ENCODE data around the gene KCTD12.
A peak's percentile ranks its signal among the peaks of the same experiment; 100 is the strongest.
"Not testable (repeated sequence)": the region's sequence is repeated elsewhere in the genome, so short reads cannot be mapped to it uniquely, and the experiment has no call there.

KCTD12 gene

DNA sequence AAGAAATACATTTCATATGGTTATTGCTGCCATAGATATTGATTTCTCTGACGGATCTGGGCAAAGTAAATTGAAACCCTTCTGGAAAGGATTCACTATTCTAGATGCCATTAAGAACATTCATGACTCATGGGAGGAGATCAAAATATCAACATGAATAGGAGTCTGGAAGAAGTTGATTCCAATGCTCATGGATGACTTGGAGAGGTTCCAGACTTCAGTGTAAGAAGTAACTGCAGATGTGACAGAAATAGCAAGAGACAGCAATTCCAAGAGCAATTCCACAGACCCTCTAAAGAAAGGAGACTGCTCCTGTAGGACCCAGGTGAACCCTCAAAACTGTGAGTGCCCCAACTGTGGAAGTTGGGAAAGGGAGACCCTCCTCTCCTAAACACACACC is 30.9 kb upstream of the KCTD12 start:
- Histone ChIP-seq H3K4me1 (ENCODE audit: control insufficient read depth, insufficient read depth, low read length, unreplicated experiment) (peaks cover 8% of the 10 kb centered on the region), H3K79me2 (ENCODE audit: control insufficient read depth, insufficient read depth, low read length, unreplicated experiment) (no peaks in the 10 kb centered on the region), H3K27me3 (ENCODE audit: insufficient read depth, low read length) (no peaks in the 10 kb centered on the region), H3K36me3 (ENCODE audit: insufficient read depth, low read length) (no peaks in the 10 kb centered on the region), H3K4me3 (ENCODE audit: low read depth, low read length) (no peak overlapping the region), H3K27ac (ENCODE audit: low read depth, low read length) (0 out of 2 replicates have a peak overlapping the region, but pooled peaks have one; percentile 13), H2AFZ (ENCODE audit: low read length, unreplicated experiment) (no peak overlapping the region)

GRCh38 chr13:76913898-76914297 is 27.7 kb upstream of the KCTD12 start:
- Histone ChIP-seq H3K36me3 (ENCODE audit: insufficient read depth, low read length) (no peaks in the 10 kb centered on the region), H2AFZ (ENCODE audit: low read length, unreplicated experiment) (no peak overlapping the region), H3K79me2 (ENCODE audit: control insufficient read depth, insufficient read depth, low read length, unreplicated experiment) (no peaks in the 10 kb centered on the region), H3K27ac (ENCODE audit: low read depth, low read length) (no peak overlapping the region), H3K4me3 (ENCODE audit: low read depth, low read length) (no peak overlapping the region), H3K4me1 (ENCODE audit: control insufficient read depth, insufficient read depth, low read length, unreplicated experiment) (peaks cover 8% of the 10 kb centered on the region), H3K27me3 (ENCODE audit: insufficient read depth, low read length) (no peaks in the 10 kb centered on the region)

GRCh38 chr13:76912476-76912875 is 26.3 kb upstream of the KCTD12 start:
- Histone ChIP-seq H3K27ac (ENCODE audit: low read depth, low read length) (no peak overlapping the region), H3K27me3 (ENCODE audit: insufficient read depth, low read length) (no peaks in the 10 kb centered on the region), H3K4me1 (ENCODE audit: control insufficient read depth, insufficient read depth, low read length, unreplicated experiment) (peaks cover 4% of the 10 kb centered on the region), H3K4me3 (ENCODE audit: low read depth, low read length) (no peak overlapping the region), H3K79me2 (ENCODE audit: control insufficient read depth, insufficient read depth, low read length, unreplicated experiment) (no peaks in the 10 kb centered on the region), H3K36me3 (ENCODE audit: insufficient read depth, low read length) (no peaks in the 10 kb centered on the region), H2AFZ (ENCODE audit: low read length, unreplicated experiment) (no peak overlapping the region)

DNA sequence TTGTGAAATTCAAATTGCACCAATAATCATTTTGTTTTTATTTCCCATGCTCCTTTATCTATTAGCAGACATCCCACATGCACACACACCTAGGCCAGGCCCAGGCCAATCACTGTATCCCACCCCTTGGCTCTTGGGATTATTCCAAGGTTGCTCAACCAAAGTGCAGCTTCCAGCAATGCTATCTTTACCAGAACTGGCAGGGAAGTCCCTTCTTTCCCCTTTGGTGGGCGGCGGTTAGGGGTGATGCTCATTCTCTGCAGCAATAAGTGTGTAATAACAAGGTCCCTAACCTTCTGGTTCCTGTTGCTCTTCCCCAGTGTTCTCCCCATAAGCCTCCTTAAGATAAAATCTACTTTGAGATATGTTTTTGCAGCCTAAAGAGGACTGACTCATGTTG is 18.3 kb upstream of the KCTD12 start:
- Histone ChIP-seq H3K36me3 (ENCODE audit: insufficient read depth, low read length) (no peaks in the 10 kb centered on the region), H3K27ac (ENCODE audit: low read depth, low read length) (no peak overlapping the region)

DNA sequence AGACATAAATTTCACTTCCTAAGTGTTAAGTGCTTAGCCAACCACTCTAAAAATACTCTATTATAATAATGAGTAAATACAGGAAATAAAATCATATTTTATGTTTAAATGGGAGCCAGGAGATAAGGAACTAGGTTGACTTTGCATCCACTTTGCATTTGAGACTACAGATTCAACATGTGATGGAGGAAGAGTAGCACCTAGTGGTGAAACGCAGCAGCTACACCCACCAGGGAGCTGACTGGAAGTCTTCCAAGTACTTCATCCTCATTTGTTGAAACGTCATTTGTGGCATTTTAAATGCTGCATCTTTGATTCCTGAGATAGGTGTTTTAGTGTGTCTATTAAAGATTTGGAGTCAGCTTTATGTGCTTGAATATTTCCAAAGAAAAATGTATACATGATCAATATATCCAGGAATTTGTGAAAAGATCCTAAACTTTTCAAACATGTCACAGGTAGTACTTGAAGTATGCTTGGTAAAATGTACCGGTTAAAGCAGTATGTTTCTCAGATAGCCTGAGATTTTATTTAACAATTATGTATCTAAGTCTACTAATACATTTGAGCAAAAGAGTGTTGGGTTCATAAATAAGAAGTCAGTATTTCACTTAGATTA is 17.4 kb upstream of the KCTD12 start:
- no peaks in the 10 kb centered on the region for H3K79me2 ChIP-seq (ENCODE audit: control insufficient read depth, insufficient read depth, low read length, unreplicated experiment)
- H3K36me3 ChIP-seq (ENCODE audit: insufficient read depth, low read length), result no peaks in the 10 kb centered on the region
- no peak overlapping the region for H2AFZ ChIP-seq (ENCODE audit: low read length, unreplicated experiment)
- H3K27me3 ChIP-seq (ENCODE audit: insufficient read depth, low read length), result no peaks in the 10 kb centered on the region
- H3K4me3 ChIP-seq (ENCODE audit: low read depth, low read length), result no peak overlapping the region
- no peak overlapping the region for H3K27ac ChIP-seq (ENCODE audit: low read depth, low read length)
- no peaks in the 10 kb centered on the region for H3K4me1 ChIP-seq (ENCODE audit: control insufficient read depth, insufficient read depth, low read length, unreplicated experiment)

More for the DNA sequence above, 18.3 kb upstream of the KCTD12 start:
- Histone ChIP-seq H2AFZ (ENCODE audit: low read length, unreplicated experiment) (no peak overlapping the region), H3K4me3 (ENCODE audit: low read depth, low read length) (no peak overlapping the region), H3K4me1 (ENCODE audit: control insufficient read depth, insufficient read depth, low read length, unreplicated experiment) (no peaks in the 10 kb centered on the region), H3K79me2 (ENCODE audit: control insufficient read depth, insufficient read depth, low read length, unreplicated experiment) (no peaks in the 10 kb centered on the region), H3K27me3 (ENCODE audit: insufficient read depth, low read length) (no peaks in the 10 kb centered on the region)

- not testable (repeated sequence) for H3K27ac ChIP-seq (ENCODE audit: low read depth, low read length); H3K4me1 ChIP-seq (ENCODE audit: control insufficient read depth, insufficient read depth, low read length, unreplicated experiment); H2AFZ ChIP-seq (ENCODE audit: low read length, unreplicated experiment); H3K27me3 ChIP-seq (ENCODE audit: insufficient read depth, low read length); H3K79me2 ChIP-seq (ENCODE audit: control insufficient read depth, insufficient read depth, low read length, unreplicated experiment); H3K36me3 ChIP-seq (ENCODE audit: insufficient read depth, low read length); H3K4me3 ChIP-seq (ENCODE audit: low read depth, low read length)
These were observed 12.9 kb upstream of the KCTD12 start for GRCh38 chr13:76899066-76899465.

DNA sequence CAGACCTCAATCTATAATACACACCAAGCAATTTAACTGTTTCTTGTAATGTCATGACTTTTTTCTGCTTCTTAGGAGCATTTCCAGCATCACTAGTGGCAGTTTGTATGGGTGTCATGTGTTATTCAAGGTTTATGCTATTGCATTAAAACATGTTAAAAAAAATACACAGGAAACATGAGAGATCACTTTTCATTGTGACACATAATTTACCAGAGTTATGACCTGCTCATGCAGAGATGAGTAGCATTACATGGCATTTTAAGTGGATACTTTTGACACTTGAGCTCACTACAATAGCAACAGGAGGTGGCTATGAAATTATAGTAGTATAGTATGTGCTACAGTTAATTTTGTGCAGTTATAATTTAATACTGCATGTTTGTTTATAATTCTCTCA is 11.0 kb upstream of the KCTD12 start:
- not testable (repeated sequence) for H3K27me3 ChIP-seq (ENCODE audit: insufficient read depth, low read length); H3K27ac ChIP-seq (ENCODE audit: low read depth, low read length); H3K36me3 ChIP-seq (ENCODE audit: insufficient read depth, low read length); H3K4me1 ChIP-seq (ENCODE audit: control insufficient read depth, insufficient read depth, low read length, unreplicated experiment); H3K4me3 ChIP-seq (ENCODE audit: low read depth, low read length); H2AFZ ChIP-seq (ENCODE audit: low read length, unreplicated experiment); H3K79me2 ChIP-seq (ENCODE audit: control insufficient read depth, insufficient read depth, low read length, unreplicated experiment)

DNA sequence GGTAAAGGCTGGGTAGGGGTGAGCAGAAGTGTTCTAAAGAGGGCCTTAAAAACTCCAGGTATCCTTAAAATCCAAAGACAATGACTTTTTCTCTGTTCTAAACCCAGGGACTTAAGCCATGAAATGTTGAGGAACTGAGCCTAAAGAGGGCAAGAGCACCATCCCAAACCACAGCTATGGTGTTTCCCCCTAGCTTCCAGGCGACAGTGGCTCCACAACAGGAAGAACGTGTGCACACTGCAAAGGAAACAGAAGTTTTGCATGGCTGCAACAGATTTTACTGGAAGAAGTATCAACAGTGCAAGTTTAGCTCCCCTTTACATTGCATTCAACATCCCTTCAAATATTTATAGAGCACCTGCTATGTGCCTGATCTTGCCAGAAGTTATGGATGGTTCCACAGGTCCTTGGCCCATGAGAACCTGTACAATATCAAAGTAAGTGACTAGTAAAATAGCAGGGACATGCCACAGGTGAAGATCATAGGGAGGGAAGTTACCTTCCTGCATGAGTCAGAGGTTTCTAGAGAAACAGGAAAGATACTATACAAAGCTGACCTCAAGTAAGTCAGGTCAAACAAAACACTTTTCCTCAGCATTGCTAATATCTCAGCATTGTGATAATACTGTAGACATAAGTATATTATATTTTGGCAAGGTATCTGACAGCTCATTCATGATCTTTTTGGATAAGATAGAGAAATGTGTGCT is 8.4 kb upstream of the KCTD12 start:
- Histone ChIP-seq H3K4me1 (ENCODE audit: control insufficient read depth, insufficient read depth, low read length, unreplicated experiment) (peaks cover 10% of the 10 kb centered on the region), H3K79me2 (ENCODE audit: control insufficient read depth, insufficient read depth, low read length, unreplicated experiment) (no peaks in the 10 kb centered on the region), H3K27ac (ENCODE audit: low read depth, low read length) (no peak overlapping the region), H3K27me3 (ENCODE audit: insufficient read depth, low read length) (no peaks in the 10 kb centered on the region), H3K4me3 (ENCODE audit: low read depth, low read length) (no peak overlapping the region), H3K36me3 (ENCODE audit: insufficient read depth, low read length) (no peaks in the 10 kb centered on the region), H2AFZ (ENCODE audit: low read length, unreplicated experiment) (no peak overlapping the region)

GRCh38 chr13:76892488-76892887 is 6.3 kb upstream of the KCTD12 start:
- Histone ChIP-seq H3K36me3 (ENCODE audit: insufficient read depth, low read length) (no peaks in the 10 kb centered on the region), H3K27me3 (ENCODE audit: insufficient read depth, low read length) (no peaks in the 10 kb centered on the region), H3K27ac (ENCODE audit: low read depth, low read length) (no peak overlapping the region), H3K79me2 (ENCODE audit: control insufficient read depth, insufficient read depth, low read length, unreplicated experiment) (no peaks in the 10 kb centered on the region), H2AFZ (ENCODE audit: low read length, unreplicated experiment) (no peak overlapping the region), H3K4me1 (ENCODE audit: control insufficient read depth, insufficient read depth, low read length, unreplicated experiment) (peaks cover 10% of the 10 kb centered on the region), H3K4me3 (ENCODE audit: low read depth, low read length) (no peak overlapping the region)

- Histone ChIP-seq H2AFZ (ENCODE audit: low read length, unreplicated experiment) (no peak overlapping the region), H3K36me3 (ENCODE audit: insufficient read depth, low read length) (no peaks in the 10 kb centered on the region), H3K4me1 (ENCODE audit: control insufficient read depth, insufficient read depth, low read length, unreplicated experiment) (peaks cover 10% of the 10 kb centered on the region), H3K27me3 (ENCODE audit: insufficient read depth, low read length) (no peaks in the 10 kb centered on the region), H3K79me2 (ENCODE audit: control insufficient read depth, insufficient read depth, low read length, unreplicated experiment) (no peaks in the 10 kb centered on the region), H3K4me3 (ENCODE audit: low read depth, low read length) (no peak overlapping the region), H3K27ac (ENCODE audit: low read depth, low read length) (no peak overlapping the region)
These were observed 3.8 kb upstream of the KCTD12 start for GRCh38 chr13:76890021-76890420.

GRCh38 chr13:76889254-76889653 is 3.0 kb upstream of the KCTD12 start:
- Histone ChIP-seq H3K27me3 (ENCODE audit: insufficient read depth, low read length) (no peaks in the 10 kb centered on the region), H3K4me1 (ENCODE audit: control insufficient read depth, insufficient read depth, low read length, unreplicated experiment) (peaks cover 10% of the 10 kb centered on the region), H3K27ac (ENCODE audit: low read depth, low read length) (no peak overlapping the region), H3K36me3 (ENCODE audit: insufficient read depth, low read length) (no peaks in the 10 kb centered on the region), H3K4me3 (ENCODE audit: low read depth, low read length) (no peak overlapping the region), H3K79me2 (ENCODE audit: control insufficient read depth, insufficient read depth, low read length, unreplicated experiment) (peaks cover 5% of the 10 kb centered on the region), H2AFZ (ENCODE audit: low read length, unreplicated experiment) (no peak overlapping the region)

Data from ACC112 (cell line).